ENCODE data around the gene ABCA4. TPM values are rescaled to one million over a fixed set of nuclear protein-coding genes. Genes with fewer than 3 reads are reported as not detected.

Gene ABCA4
- total RNA-seq, 1 experiment from 2014 or later: not detected

DNA sequence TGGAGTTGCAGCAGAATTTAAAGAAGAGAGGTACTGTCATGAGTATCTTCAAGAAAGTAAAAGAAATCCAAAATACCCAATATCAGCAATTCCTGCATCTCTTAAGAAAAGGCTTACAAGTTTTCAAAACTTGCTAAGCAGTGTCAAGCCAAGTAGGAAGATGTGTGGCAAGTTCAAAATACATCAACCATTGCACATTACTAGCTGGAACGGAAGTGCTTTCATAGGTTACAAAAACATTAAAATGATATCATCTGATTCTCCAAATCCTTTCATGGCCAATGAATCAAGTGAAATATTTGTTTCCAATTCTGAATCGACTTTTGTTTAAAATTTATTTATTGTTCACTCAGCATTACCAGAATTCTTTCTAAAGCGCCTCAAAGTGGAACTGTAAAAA is 5.7 kb upstream of the ABCA4 start:
- Mint-ChIP-seq H3K4me1 (ENCODE audit: insufficient read depth, unreplicated experiment) (no peaks in the 10 kb centered on the region), H3K36me3 (ENCODE audit: insufficient read depth, unreplicated experiment) (no peaks in the 10 kb centered on the region), H3K9me3 (ENCODE audit: unreplicated experiment) (no peaks in the 10 kb centered on the region), H3K27ac (ENCODE audit: low read depth, unreplicated experiment) (no peak overlapping the region), H3K4me3 (ENCODE audit: unreplicated experiment) (no peak overlapping the region), H3K27me3 (ENCODE audit: insufficient read depth, unreplicated experiment) (no peaks in the 10 kb centered on the region)
- BruUV-seq (replicated peaks): no TSS peak
- CTCF ChIA-PET: no interaction called here
- POLR2A ChIA-PET: no interaction called here
- intact Hi-C loops (cut with micrococcal nuclease): no loop called here
- TF ChIP-seq, protein P1, sequence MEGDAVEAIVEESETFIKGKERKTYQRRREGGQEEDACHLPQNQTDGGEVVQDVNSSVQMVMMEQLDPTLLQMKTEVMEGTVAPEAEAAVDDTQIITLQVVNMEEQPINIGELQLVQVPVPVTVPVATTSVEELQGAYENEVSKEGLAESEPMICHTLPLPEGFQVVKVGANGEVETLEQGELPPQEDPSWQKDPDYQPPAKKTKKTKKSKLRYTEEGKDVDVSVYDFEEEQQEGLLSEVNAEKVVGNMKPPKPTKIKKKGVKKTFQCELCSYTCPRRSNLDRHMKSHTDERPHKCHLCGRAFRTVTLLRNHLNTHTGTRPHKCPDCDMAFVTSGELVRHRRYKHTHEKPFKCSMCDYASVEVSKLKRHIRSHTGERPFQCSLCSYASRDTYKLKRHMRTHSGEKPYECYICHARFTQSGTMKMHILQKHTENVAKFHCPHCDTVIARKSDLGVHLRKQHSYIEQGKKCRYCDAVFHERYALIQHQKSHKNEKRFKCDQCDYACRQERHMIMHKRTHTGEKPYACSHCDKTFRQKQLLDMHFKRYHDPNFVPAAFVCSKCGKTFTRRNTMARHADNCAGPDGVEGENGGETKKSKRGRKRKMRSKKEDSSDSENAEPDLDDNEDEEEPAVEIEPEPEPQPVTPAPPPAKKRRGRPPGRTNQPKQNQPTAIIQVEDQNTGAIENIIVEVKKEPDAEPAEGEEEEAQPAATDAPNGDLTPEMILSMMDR (IDR thresholded peaks at IDR 0.05; ENCODE audit: unreplicated experiment): no peak
- no peak for DNase-seq (ENCODE audit: unreplicated experiment)

DNA sequence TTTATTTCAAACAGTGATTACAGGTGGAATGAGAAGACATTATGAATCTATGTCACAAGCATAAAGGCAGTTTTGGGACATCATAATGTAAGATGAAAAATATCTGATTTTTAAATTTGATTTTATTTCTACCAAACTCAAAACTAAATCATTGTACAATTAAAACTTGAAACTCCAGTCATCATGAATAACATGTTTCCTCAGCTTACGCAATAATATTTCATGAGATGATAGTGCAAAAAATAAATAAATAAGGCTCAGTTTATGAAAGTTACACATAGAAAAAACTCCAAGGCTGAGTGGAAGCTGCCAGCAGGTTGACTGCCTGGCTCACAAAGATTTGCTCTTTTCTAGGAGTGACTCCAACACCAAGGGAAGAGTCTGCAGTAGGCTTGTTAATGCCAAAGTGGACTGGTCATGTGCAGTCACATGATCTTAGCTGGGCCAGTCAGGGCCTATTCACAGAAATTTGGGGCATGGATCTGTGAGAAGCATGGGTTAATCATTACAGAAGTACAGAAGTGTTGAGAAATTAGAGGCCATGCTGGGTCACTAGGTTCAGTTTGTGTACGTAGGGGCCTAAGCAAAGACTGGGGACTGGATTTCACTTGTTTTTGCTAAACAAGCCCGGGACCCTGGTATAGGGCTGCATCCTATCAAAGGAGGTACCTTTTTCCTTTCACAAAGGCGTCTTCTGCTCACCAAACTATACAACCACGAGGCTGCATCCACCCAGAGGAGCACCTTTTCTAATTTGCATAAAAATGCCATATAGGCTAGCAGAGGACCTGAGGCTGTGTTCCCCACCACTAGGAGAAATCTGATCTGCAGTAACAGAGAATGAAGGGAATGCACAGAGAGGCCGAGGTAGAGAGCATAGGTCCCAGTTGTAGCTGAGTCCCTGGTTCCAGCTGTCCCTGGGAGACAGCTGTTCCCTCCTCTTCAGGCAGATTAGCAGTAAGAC is 4.9 kb upstream of the ABCA4 start:
- CTCF ChIA-PET: no interaction called here
- POLR2A ChIA-PET: no interaction called here
- no TSS peak for BruUV-seq (replicated peaks)
- DNase-seq (ENCODE audit: unreplicated experiment): no peak
- H3K4me1 Mint-ChIP-seq (ENCODE audit: insufficient read depth, unreplicated experiment): no peaks in the 10 kb centered on the region
- H3K9me3 Mint-ChIP-seq (ENCODE audit: unreplicated experiment): no peaks in the 10 kb centered on the region
- no peak overlapping the region for H3K4me3 Mint-ChIP-seq (ENCODE audit: unreplicated experiment)
- TF ChIP-seq, protein P1 (IDR thresholded peaks at IDR 0.05; ENCODE audit: unreplicated experiment): no peak
- H3K27ac Mint-ChIP-seq (ENCODE audit: low read depth, unreplicated experiment): no peak overlapping the region
- intact Hi-C loops (cut with micrococcal nuclease): no loop called here
- no peaks in the 10 kb centered on the region for H3K27me3 Mint-ChIP-seq (ENCODE audit: insufficient read depth, unreplicated experiment)
- H3K36me3 Mint-ChIP-seq (ENCODE audit: insufficient read depth, unreplicated experiment): no peaks in the 10 kb centered on the region

DNA sequence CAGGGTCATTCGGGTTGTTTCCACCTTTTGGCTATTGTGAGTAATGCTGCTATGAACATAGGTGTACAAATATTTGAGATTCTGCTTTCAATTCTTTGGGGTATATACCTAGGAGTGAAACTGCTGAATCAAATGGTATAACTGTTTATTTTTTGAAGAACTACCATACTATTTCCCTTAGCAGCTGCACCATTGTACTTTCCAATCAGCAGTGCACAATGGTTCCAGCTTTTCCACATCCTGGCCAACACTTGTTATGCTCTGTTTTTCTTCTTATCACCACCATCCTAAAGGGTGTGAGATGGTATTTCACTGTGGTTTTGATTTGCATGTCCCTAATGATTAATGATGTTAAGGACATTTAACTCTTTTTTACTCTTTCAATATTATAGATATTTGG is 3.6 kb upstream of the ABCA4 start:
- BruUV-seq (replicated peaks): no TSS peak
- no peaks in the 10 kb centered on the region for H3K36me3 Mint-ChIP-seq (ENCODE audit: insufficient read depth, unreplicated experiment)
- H3K9me3 Mint-ChIP-seq (ENCODE audit: unreplicated experiment): no peaks in the 10 kb centered on the region
- intact Hi-C loops (cut with micrococcal nuclease): no loop called here
- H3K4me3 Mint-ChIP-seq (ENCODE audit: unreplicated experiment): no peak overlapping the region
- ChIA-PET POLR2A (no interaction called here), CTCF (no interaction called here)
- no peaks in the 10 kb centered on the region for H3K4me1 Mint-ChIP-seq (ENCODE audit: insufficient read depth, unreplicated experiment)
- DNase-seq (ENCODE audit: unreplicated experiment): no peak
- H3K27ac Mint-ChIP-seq (ENCODE audit: low read depth, unreplicated experiment): no peak overlapping the region
- H3K27me3 Mint-ChIP-seq (ENCODE audit: insufficient read depth, unreplicated experiment): no peaks in the 10 kb centered on the region
- TF ChIP-seq, protein P1 (IDR thresholded peaks at IDR 0.05; ENCODE audit: unreplicated experiment): no peak

DNA sequence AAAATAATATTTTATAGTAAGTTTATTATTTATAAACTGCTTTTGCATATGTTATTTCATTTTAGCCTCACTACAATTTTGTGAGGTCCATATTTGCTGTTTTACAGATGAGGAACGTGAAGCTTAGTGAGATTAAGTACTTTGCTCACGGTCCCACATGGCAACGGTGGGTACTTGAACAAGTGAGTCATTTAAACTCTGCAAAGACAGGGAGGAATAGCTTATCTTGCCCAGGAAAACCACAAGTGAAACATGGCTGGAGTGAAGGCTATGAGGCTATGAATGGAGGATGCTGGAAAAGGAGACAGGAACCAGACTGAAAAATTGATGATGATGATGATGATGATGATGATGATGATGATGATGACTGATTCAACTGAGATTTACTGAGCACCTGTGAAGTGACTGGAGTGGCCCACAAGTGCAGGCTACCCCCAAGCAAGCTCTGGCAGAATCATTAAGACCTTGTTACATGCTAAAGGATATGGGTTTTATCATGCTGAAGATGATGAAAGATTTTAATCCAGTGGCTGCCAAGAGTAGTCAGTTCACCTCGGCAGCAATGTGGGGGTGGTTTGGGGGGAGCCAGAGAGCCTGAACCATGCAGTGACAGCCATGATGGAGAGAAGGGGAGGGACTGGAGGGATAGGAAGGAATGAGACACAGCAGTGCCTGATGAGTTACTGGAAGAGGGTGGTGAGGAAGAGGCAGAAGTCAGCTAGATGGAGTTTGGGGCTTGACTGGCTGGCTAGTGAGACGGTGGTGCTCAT is 1.4 kb upstream of the ABCA4 start:
- H3K27me3 Mint-ChIP-seq (ENCODE audit: insufficient read depth, unreplicated experiment): no peaks in the 10 kb centered on the region
- POLR2A ChIA-PET: interaction anchor here (0.6 to 1.2 kb wide), 4 partner anchors 9 to 87 kb away, joined by 3 to 4 read pairs (median 3); no protein-coding TSS in a partner anchor
- no peak for DNase-seq (ENCODE audit: unreplicated experiment)
- BruUV-seq (replicated peaks): no TSS peak
- no peaks in the 10 kb centered on the region for H3K36me3 Mint-ChIP-seq (ENCODE audit: insufficient read depth, unreplicated experiment)
- no peaks in the 10 kb centered on the region for H3K4me1 Mint-ChIP-seq (ENCODE audit: insufficient read depth, unreplicated experiment)
- TF ChIP-seq, protein P1 (IDR thresholded peaks at IDR 0.05; ENCODE audit: unreplicated experiment): no peak
- no peak overlapping the region for H3K27ac Mint-ChIP-seq (ENCODE audit: low read depth, unreplicated experiment)
- no peaks in the 10 kb centered on the region for H3K9me3 Mint-ChIP-seq (ENCODE audit: unreplicated experiment)
- no peak overlapping the region for H3K4me3 Mint-ChIP-seq (ENCODE audit: unreplicated experiment)
- CTCF ChIA-PET: interaction anchor here (0.6 kb wide), 1 partner anchor 32 kb away, joined by 3 read pairs; no protein-coding TSS in a partner anchor
- intact Hi-C loops (cut with micrococcal nuclease): no loop called here
